HG03175 (cell line): Measurements from ENCODE around the gene TMEM184A.

Experiments
- ATAC-seq: cut with Tn5 transposase; IDR thresholded peaks from one replicate; pipeline ENCODE4 v1.9.1; 2021; ENCODE audit warnings: mild to moderate bottlenecking, moderate library complexity; ENCODE audit not compliant: unreplicated experiment

TMEM184A gene

GRCh38 chr7:1540776-1541271, 15.2 kb downstream of the TMEM184A start:
- ATAC-seq, result no peak

- ATAC-seq, result no peak
These were observed 15.9 kb downstream of the TMEM184A start for GRCh38 chr7:1539882-1540775.

- no peak for ATAC-seq
These were observed 16.7 kb downstream of the TMEM184A start for GRCh38 chr7:1539181-1539881.

DNA sequence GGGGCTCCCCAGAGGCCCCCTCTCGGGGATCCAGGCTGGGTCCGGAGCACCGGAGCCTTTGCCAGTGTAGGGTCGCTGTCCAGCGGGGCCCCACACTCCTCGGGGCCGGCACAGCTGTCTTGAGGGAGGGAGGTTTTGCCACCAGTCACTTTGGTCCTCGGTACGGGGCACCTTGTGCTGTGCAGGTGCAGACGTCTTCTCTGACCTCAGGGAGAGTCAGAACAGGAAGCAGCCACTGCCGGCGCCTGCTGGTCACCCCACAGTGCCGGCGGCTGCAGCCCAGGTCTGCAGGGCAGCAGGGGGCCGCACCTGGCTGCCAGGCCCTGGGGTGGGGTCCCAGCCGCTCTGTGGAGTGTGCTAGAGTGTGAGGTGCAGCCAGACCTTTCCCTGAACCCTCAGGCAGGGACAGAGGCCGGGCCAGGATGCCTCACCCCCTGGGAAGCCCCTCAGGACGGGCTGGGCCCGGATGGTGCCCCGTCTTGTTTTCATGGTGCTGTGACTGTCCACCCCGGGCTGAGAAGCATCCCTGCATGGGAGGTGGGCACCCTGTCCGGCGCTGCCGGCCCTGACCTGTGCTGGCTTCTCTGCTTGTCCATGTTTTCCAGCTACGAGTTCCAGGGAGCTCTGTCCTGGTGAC, 17.3 kb downstream of the TMEM184A start:
- no peak for ATAC-seq

DNA sequence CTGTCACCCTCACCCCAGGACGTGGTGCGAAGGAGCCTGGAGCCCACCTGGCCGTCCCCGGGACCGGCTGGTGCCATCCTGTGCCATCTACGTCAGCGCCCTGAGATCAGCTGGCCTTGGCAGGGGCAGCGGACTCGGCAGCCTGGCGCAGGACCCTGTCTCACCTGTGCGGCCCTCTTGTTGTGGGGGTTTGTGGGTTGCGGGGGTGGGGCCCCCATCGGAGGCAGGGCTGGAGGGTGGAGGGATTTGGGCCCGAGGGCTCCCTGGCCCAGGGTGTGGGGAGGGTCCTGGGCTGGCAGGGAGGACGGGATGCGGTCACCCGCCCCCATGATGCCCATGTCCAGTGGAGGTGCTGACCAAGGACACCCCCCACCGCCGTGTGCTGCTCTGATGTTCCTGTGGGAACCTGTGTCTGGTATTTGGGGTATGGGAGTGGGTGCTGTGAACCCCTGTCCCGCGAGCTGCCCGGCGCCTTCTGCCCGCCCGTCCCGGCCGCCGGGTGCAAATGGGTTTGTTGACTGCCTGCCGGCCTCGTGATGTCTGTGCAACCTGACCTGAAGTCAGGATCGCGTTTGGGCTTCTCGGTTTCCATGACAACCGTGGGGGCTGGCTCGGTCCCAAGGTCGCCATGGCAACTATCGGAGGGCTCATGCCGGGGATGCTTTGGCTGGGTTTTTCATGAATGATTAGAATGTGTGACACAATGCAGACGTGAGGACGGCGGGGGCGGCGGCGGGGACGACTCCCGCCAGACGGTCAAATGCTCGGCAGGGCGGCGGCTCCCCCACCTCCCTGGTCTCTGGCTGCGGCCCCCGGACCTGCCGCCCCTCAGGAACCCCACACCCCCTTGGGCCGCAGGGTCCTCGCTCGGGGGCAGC, 18.2 kb downstream of the TMEM184A start:
- no peak for ATAC-seq

- ATAC-seq, result no peak
These were observed 19.1 kb downstream of the TMEM184A start for GRCh38 chr7:1536743-1537534.

- ATAC-seq, result no peak
These were observed 19.6 kb downstream of the TMEM184A start for GRCh38 chr7:1536455-1536742.

DNA sequence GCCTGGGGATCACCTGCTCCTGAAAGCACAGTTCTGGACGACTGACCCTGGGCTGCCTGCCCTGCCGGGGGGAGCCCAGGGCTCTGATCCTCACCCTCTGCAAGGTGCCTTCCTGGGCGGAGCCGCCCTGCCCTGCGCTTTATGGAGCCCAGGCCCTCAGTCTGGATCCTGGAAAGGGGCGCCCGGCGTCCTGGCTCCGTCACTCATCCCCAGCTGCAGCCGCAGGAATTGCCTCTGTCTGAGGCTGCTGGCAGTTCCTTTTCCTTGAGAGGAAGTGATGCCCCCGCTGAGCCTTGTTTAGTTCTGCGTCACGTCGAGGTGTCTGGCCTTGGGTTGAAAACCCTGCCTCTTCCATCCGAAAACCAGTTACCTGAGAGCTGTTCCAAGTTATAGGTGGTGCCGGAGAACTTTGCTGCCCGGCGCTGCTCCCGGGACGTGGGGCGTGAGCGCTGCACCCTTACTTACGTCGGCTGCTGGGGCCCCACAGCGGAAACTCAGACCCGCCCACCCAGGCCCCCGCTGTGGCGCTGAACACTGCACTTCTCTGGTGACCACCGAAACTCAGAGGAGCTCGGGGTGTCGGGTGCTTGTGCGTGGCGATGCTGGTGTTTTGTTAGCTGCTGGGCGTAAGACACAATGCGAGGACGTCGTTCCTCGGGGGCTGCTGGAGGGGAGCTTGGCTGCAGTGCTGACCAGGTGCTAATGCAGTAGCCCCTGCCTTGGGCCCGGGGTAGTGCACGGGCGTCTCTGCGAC, 20.1 kb downstream of the TMEM184A start:
- ATAC-seq, result no peak

GRCh38 chr7:1535100-1535458, 20.9 kb downstream of the TMEM184A start:
- ATAC-seq, result no peak

DNA sequence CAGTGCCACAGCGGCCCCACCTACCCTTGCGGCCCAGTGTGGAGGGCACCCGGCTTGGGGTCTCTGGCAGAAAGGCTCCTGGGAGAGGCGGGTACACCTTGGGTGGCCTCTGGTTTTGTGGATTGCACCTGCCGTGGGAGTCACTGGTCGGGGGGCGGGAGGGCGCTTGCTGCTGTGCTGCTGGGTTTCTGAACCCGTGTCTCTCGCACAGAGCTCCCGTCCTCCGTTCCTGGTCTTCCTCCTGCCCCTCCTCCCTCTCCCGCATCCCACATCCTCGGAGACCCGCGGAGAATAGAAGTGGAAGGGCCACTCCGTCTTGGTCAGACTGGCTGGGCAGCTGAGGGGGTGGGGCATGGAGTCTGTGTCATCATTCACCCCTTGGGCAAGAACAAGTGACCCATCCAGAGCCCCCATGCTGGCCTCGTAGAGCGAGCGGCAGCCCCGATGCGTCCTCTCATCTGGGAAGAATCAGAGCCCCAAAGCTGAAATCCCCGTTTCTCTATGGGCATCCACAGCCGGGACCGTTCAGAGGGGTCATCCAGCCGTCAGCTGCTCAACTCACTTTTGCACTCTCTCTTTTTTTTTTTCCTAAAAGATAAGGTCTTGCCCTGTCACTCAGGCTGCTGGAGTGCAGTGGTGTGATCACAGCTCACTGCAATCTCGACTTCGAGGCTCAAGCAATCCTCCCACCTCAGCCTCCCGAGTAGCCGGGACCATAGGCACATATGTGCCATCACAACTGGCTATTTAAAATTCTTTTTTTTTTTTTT, 21.5 kb downstream of the TMEM184A start:
- ATAC-seq, result no peak

- no peak for ATAC-seq
These were observed 22.3 kb downstream of the TMEM184A start for GRCh38 chr7:1533547-1534329.

GRCh38 chr7:1533255-1533546, 22.8 kb downstream of the TMEM184A start:
- ATAC-seq, result no peak

- no peak for ATAC-seq
These were observed 23.4 kb downstream of the TMEM184A start for GRCh38 chr7:1532456-1533254.

DNA sequence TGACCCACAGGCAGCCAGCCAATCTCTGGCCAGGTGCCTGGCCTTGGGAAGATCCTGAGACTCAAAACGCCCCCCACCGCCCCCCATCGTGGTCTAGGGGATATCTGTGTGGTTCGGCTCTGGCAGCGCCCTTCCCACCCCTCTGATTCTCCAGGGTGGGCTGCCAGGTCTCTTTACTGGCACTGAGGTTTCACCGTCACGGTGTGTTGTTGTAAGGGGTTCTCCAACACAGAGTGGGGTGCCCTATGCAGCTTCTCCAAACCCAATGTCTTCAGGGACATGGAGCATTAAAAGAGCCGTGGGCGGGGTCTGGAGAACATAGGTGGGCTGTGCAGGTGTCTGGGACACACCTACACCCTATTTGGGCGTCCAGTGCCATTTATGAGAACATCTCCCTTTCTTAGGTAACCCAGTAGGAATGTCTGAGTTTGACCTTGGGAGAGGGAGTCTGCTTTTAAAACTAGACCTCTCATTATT, 24.0 kb downstream of the TMEM184A start:
- no peak for ATAC-seq

DNA sequence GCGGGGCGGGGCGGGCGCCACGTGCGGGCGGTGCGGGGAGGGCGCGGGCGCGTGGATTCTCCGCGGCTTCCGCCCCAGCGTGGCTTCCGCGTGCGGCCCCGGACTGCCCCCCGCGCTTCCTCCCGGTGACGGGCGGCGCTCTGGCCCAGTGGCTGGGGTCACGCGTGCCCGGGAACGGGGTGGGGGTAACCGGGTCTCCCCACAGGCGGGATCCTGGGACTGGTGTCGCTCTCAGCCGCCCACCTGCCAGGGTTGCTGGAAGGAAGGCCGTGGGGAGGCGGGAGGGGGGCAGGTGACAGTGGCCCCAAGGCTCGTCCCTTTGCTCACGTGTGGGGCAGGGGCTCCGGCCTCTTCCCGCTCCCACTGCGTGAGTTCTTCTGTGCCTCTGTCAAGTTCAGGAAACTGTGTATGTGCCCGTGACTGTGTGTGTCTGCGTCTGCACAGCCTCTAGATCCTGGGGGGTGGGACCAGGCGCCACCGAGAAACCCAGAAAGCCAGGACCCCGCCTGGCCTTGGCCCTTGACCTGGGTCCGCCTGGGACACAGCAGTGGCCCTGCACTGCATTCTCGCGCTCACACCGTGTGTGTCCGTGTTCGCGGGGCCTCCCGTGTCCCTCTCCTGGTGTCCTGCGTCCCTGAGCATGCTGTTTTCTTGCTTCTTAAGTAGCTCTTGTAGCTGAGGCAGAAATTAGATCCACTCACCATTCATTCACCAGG, 24.6 kb downstream of the TMEM184A start:
- ATAC-seq, result peak; percentile 18

DNA sequence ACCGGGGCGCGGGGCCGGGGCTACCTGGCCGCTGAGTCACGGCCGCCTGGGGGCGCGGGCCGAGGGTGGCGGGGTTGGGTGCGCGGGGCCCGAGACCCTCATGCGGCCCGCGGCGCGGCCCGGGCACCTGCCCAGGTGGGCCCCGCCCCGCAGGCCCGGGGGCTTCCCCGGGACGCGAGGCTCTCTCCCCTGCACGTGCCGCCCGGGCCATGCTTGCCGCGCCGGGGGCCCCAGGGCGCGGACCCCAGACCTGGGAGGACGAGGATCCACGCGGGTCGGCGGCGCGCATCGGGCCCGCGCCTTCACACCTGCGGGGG, 25.1 kb downstream of the TMEM184A start:
- peak; percentile 23 for ATAC-seq
